ENCODE measurements around the gene AHSA1. TPM values are rescaled to one million over a fixed set of nuclear protein-coding genes. Genes with fewer than 3 reads are reported as not detected.
A peak's percentile ranks its signal among the peaks of the same experiment; 100 is the strongest.

The AHSA1 gene
- total RNA-seq, 1 donor, result 88.9 TPM

- DNase-seq (ENCODE audit: low read depth), result no peak
- H3K4me3 ChIP-seq (ENCODE audit: low read depth, low read length), result no peak overlapping the region
- TF ChIP-seq, protein P1, sequence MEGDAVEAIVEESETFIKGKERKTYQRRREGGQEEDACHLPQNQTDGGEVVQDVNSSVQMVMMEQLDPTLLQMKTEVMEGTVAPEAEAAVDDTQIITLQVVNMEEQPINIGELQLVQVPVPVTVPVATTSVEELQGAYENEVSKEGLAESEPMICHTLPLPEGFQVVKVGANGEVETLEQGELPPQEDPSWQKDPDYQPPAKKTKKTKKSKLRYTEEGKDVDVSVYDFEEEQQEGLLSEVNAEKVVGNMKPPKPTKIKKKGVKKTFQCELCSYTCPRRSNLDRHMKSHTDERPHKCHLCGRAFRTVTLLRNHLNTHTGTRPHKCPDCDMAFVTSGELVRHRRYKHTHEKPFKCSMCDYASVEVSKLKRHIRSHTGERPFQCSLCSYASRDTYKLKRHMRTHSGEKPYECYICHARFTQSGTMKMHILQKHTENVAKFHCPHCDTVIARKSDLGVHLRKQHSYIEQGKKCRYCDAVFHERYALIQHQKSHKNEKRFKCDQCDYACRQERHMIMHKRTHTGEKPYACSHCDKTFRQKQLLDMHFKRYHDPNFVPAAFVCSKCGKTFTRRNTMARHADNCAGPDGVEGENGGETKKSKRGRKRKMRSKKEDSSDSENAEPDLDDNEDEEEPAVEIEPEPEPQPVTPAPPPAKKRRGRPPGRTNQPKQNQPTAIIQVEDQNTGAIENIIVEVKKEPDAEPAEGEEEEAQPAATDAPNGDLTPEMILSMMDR (IDR thresholded peaks at IDR 0.05; ENCODE audit: insufficient read depth, low read depth, low read length), result no peak
These were observed 47.1 kb downstream of the AHSA1 start for GRCh38 chr14:77505031-77505430.

DNA sequence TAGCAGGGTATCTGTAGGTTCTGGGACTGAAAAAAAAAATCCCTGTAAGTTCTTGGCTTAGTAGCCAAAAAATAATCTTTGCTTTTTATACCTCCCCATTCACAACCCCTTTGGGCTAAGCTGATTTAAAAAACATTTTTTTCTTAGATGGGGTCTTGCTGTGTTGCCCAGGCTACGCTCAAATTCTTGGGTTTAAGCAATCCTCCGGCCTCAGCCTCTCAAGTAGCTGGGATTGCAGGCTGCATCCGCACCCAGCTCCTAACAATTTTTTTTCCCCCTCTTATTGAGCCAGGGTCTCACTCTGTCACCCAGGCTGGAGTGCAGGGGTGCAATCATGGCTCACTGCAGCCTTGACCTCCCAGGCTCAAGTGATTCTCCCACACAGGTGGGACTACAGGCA, 49.9 kb downstream of the AHSA1 start:
- TF ChIP-seq, protein P1 (IDR thresholded peaks at IDR 0.05; ENCODE audit: insufficient read depth, low read depth, low read length), result no peak
- no peak for DNase-seq (ENCODE audit: low read depth)
- no peak overlapping the region for H3K4me3 ChIP-seq (ENCODE audit: low read depth, low read length)

- DNase-seq (ENCODE audit: low read depth), result peak; percentile 76
- TF ChIP-seq, protein P1 (IDR thresholded peaks at IDR 0.05; ENCODE audit: insufficient read depth, low read depth, low read length), result no peak
- H3K4me3 ChIP-seq (ENCODE audit: low read depth, low read length), result no peak overlapping the region
These were observed 50.4 kb downstream of the AHSA1 start for GRCh38 chr14:77508249-77508648.

GRCh38 chr14:77508876-77509275, 51.0 kb downstream of the AHSA1 start:
- H3K4me3 ChIP-seq (ENCODE audit: low read depth, low read length), result no peak overlapping the region
- no peak for DNase-seq (ENCODE audit: low read depth)
- TF ChIP-seq, protein P1 (IDR thresholded peaks at IDR 0.05; ENCODE audit: insufficient read depth, low read depth, low read length), result no peak

DNA sequence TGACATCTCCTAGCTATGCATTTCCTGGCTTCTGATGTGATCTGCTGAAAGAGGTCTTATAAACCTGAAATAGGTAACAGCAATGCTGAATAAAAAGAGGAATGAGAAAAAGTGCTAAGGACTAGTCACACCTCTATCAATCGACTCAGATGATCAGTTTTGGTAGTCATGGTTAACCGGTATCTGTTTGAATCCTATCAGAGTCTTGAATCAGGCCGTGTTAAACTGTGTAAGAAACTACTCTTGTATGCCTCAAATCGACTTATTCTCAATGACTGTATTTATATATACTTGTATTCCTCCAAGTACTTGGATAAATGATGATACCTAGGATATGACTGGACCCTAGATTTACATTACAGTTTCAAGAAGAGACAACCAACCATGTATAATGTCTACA, 51.5 kb downstream of the AHSA1 start:
- no peak overlapping the region for H3K4me3 ChIP-seq (ENCODE audit: low read depth, low read length)
- no peak for DNase-seq (ENCODE audit: low read depth)
- TF ChIP-seq, protein P1 (IDR thresholded peaks at IDR 0.05; ENCODE audit: insufficient read depth, low read depth, low read length), result no peak

GRCh38 chr14:77511486-77512162, 53.7 kb downstream of the AHSA1 start:
- H3K4me3 ChIP-seq (ENCODE audit: low read depth, low read length), result no peak overlapping the region
- DNase-seq (ENCODE audit: low read depth), result no peak
- TF ChIP-seq, protein P1 (IDR thresholded peaks at IDR 0.05; ENCODE audit: insufficient read depth, low read depth, low read length), result no peak

GRCh38 chr14:77516126-77516525, 58.2 kb downstream of the AHSA1 start:
- TF ChIP-seq, protein P1 (IDR thresholded peaks at IDR 0.05; ENCODE audit: insufficient read depth, low read depth, low read length), result no peak
- DNase-seq (ENCODE audit: low read depth), result no peak
- H3K4me3 ChIP-seq (ENCODE audit: low read depth, low read length), result no peak overlapping the region

Measured in fibroblast of villous mesenchyme (primary cell).